ENCODE results near the gene LYZL1.
A peak's percentile ranks its signal among the peaks of the same experiment; 100 is the strongest.
"Not testable (repeated sequence)": the region's sequence is repeated elsewhere in the genome, so short reads cannot be mapped to it uniquely, and the experiment has no call there.

LYZL1 gene

DNA sequence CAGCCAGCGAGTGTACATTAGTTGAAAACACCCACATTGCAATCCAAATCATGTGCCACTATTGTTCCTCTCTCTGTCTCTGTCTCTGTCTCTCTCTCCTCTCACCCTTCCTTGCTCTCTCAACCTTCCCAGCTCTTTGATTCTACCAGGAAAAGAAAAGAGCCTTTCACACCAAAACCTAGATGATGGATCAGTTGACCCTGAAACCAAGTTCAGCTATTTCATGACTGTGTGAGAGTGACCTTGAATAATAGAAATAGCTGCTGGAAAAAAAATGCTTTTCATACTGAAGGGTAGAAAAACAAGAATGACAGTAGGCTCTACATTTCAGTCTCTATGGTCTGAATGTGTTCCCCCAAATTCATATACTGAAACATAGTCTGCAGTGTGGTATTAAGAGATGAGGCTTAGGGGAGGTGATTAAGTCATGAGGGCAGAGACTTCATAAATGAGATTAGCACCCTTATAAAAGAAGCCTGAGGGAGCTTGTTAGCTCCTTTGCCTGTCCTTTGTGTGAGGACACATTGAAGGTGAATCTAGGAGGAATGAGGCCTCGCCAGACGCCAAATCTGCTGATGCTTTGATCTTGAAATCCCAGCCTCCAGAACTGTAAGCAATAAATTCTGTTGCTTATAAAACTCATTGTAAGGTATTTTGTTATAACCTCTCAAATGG lies 65.2 kb downstream of the LYZL1 start:
- no peak overlapping the region for H3K4me3 Mint-ChIP-seq
- no peaks in the 10 kb centered on the region for H3K4me1 Mint-ChIP-seq
- H3K9me3 Mint-ChIP-seq, result no peaks in the 10 kb centered on the region
- no peak overlapping the region for H3K27ac Mint-ChIP-seq
- DNase-seq (ENCODE audit: low spot score in 2 of 2), result no peak
- no peak for ATAC-seq
- H3K36me3 Mint-ChIP-seq, result no peaks in the 10 kb centered on the region

DNA sequence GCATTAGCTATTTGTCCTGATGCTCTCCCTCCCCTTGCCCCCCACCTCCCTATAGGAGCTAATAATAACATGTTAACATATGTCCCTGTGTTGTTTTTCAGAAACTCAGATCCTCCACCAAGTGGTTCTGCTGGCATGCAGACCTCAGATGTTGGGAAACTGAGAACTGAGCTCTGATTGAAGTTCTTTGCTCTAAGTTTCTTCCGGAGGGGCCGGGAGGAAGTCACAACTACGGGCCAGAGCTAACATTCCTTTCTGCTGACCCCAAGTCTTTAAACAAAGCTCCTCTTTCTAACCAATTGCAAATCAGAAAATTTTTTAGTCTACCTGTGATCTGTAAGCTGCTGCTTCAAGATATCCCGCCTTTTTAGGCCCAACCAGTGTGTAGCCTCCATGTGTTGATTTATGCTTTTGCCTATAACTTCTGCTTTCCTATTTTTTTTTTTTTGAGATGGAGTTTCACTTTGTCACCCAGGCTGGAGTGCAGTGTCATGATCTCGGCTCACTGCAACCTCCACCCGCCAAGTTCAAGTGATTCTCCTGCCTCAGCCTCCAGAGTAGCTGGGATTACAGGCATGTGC lies 66.6 kb downstream of the LYZL1 start:
- Mint-ChIP-seq H3K4me1 (no peaks in the 10 kb centered on the region), H3K4me3 (no peak overlapping the region), H3K36me3 (no peaks in the 10 kb centered on the region), H3K27ac (no peak overlapping the region), H3K9me3 (no peaks in the 10 kb centered on the region)
- ATAC-seq (no peak), DNase-seq (ENCODE audit: low spot score in 2 of 2) (no peak)

DNA sequence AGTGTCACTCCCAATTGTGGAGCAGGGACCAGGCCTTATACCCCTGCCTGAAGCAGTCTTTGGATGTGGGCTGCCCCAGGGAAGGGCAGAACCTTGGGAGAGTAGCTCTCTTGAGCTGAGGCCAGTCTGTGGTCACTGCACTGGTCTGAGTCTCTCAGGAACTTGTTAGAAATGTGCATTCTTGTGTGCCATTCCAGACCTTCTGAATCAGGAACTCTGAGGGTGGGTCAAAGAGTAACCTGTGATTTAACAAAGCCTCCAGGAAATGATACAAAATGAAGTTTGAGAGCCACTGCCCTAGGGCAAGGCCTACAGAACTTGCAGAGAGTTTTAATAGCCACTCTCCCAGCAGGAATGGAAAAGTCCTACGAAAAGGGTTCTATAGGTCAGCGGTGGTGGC lies 68.1 kb downstream of the LYZL1 start:
- DNase-seq (ENCODE audit: low spot score in 2 of 2), result no peak
- no peak overlapping the region for H3K27ac Mint-ChIP-seq

DNA sequence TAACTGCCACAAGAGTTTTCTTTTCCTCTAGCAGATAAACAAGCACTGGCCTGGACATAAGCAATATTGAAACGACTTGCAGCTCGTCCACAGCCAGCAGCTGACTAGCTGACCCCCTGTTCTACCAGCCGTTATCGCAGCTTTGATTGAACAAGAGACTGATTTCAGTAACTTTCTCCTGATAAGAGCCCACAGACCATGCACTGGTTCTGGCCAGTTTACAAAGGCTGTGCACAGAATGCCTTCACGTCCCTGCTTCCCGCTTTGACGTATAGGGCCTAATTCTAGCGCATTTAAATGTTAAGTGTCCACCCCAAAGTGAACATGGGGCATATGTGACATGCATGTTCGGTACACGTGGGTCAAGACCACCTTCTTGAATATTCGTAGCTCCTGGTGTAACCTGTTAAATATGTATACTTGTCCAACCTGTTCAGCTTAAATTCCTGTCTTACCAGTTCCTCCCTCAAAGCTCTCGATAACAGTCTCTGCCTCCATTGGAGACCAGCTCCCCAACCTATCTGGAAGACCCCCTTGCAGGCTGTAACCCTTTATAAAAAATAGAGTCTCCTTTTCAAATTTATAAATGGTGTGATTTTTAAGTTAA lies 69.2 kb downstream of the LYZL1 start:
- no peak overlapping the region for H3K27ac Mint-ChIP-seq
- H3K4me3 Mint-ChIP-seq, result no peak overlapping the region
- H3K36me3 Mint-ChIP-seq, result no peaks in the 10 kb centered on the region

More for the DNA sequence above, 68.1 kb downstream of the LYZL1 start:
- Mint-ChIP-seq H3K36me3 (no peaks in the 10 kb centered on the region), H3K9me3 (no peaks in the 10 kb centered on the region), H3K4me1 (no peaks in the 10 kb centered on the region), H3K4me3 (no peak overlapping the region)
- ATAC-seq, result peak; percentile 8

DNA sequence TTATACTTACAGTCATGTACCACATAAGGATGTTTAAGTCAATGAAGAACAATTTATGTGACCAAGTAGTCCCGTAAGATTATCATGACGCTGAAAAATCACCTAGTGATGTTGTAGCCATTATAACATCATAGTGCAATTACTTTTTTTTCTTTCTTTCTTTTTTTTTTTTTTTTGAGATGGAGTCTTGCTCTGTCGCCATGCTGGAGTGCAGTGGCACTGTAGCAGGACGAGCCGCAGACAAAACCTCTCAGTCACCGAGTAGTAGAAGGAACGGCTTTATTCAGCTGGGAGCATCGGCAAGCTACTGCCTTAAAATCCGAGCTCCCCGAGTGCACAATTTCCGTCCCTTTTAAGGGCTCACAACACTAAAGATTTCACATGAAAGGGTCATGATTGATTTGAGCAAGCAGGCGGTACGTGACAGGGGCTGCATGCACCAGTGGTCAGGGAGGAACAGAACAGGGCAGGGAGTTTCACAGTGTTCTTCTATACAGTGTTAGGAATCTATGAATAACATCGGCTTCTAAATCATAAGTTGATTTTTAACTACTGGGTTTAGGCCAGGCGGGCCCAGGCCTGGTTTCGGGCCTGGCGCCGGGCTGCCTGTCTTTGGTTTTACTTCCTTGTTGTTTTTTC lies 71.5 kb downstream of the LYZL1 start:
- H3K9me3 Mint-ChIP-seq; ATAC-seq; H3K36me3 Mint-ChIP-seq; DNase-seq (ENCODE audit: low spot score in 2 of 2); H3K4me1 Mint-ChIP-seq; H3K4me3 Mint-ChIP-seq; H3K27ac Mint-ChIP-seq: not testable (repeated sequence)

More for the DNA sequence above, 69.2 kb downstream of the LYZL1 start:
- no peak for ATAC-seq
- DNase-seq (ENCODE audit: low spot score in 2 of 2), result no peak
- Mint-ChIP-seq H3K9me3 (no peaks in the 10 kb centered on the region), H3K4me1 (no peaks in the 10 kb centered on the region)

All from stimulated activated effector memory CD8-positive, alpha-beta T cell treated with anti-CD3 and anti-CD28 coated beads, Interleukin-12 subunit alpha, Interleukin-12 subunit beta, amount 100 ng/mL, for 72 hours (primary cell).